Measurements from ENCODE around the gene PCYOX1L.

The PCYOX1L gene

GRCh38 chr5:149404746-149405549 lies 47.1 kb downstream of the PCYOX1L start:
- DNase-seq (ENCODE audit: low read depth) = no peak
- H3K4me3 ChIP-seq (ENCODE audit: low read depth, low read length) = no peak overlapping the region
- TF ChIP-seq CTCF (IDR thresholded peaks at IDR 0.05; ENCODE audit: insufficient read depth, low read depth, low read length, missing control alignments) = no peak

- no peak overlapping the region for H3K4me3 ChIP-seq (ENCODE audit: low read depth, low read length)
- no peak for DNase-seq (ENCODE audit: low read depth)
- TF ChIP-seq CTCF (IDR thresholded peaks at IDR 0.05; ENCODE audit: insufficient read depth, low read depth, low read length, missing control alignments) = no peak
Observed at GRCh38 chr5:149405550-149406202, 47.8 kb downstream of the PCYOX1L start.

DNA sequence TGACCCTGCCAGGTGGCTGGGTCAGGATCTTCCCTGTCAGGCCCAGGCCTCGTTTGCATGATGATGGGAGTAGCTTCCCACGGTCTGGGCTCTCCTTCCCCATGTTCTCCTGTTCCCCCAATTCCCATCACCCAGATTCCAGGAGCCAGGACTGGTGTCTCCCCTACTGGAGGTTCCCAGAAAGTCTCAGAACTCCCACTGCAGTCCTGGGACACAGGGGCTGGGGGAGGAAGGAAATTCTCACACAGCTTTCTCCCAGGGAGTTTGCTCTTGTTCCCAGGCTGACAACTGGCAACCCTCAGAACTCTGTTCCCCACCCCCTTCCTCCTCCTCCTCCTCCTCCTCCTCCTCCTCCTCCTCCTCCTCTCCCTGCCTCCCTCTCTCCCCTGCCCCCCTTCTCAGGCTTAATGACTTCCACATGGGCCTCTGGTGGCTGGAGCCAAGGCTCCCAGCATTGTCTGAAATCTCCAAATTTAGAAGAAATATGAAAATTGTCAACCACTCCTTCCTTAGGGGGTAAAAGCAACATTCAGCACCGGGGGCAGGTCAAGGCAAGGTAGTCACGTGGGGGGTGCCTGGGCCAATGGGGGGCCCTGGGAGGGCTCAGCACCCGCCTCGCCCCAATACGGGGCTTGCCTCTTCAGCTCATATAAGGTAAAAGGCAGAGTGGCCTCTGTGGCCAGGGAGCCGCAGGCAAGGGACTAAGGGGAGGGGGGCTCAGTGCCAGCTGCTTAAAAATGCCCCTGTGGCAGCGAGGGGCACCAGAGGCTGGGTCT lies 48.5 kb downstream of the PCYOX1L start:
- DNase-seq (ENCODE audit: low read depth) = no peak
- no peak for TF ChIP-seq CTCF (IDR thresholded peaks at IDR 0.05; ENCODE audit: insufficient read depth, low read depth, low read length, missing control alignments)
- H3K4me3 ChIP-seq (ENCODE audit: low read depth, low read length) = no peak overlapping the region

- H3K4me3 ChIP-seq (ENCODE audit: low read depth, low read length) = no peak overlapping the region
- no peak for TF ChIP-seq CTCF (IDR thresholded peaks at IDR 0.05; ENCODE audit: insufficient read depth, low read depth, low read length, missing control alignments)
- DNase-seq (ENCODE audit: low read depth) = no peak
Observed at GRCh38 chr5:149406979-149407306, 49.1 kb downstream of the PCYOX1L start.

DNA sequence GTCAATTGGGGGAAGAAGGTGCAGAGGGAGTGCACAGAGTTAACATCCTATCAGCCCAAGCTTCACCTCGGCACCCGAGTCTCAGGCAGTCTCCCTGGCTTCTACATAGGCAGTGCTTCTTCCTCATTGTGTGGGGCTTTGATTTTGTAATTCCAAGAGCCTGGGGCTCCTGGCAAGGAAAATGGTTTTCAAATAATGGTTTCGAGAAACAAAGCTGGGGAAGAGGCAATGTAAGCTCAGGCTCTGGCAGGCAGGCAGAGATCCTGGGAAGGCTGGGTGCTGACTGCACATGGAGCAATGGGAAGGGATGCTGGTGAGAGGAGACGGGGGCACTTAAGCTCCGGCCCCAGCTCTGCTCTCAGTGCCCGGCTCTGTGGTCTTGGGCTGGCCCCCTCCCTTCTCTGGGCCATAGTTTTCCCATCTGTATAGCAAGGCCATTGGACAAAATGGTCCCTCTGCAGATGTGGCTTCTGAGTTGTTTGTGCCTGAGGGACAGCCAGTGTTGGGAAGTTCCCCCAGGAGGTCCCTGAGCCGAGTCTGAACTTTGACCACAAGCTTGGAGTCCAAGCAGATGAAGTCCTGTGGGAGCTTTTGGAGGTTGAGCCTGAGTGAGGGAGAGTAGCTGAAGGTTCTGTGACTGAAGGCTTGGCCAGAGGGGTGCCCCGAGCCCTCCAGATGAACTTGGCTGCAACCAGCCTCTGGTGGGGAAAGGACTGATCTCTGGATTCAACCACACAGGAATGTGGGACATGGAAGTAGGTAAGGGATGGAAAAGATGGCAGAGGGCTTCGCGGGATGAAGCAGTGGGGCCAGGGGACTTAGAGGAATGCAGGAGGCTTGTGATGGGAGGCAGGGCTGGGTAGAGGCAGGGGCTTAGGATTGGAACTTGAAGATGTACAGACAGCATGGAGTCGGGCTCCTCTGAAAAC lies 49.7 kb downstream of the PCYOX1L start:
- DNase-seq (ENCODE audit: low read depth) = no peak
- no peak overlapping the region for H3K4me3 ChIP-seq (ENCODE audit: low read depth, low read length)
- TF ChIP-seq CTCF (IDR thresholded peaks at IDR 0.05; ENCODE audit: insufficient read depth, low read depth, low read length, missing control alignments) = no peak

Measured in GM12865 (cell line).